Esophagus squamous epithelium (tissue), 4 donors: Measurements from ENCODE around the gene A1BG.

Experiments used
- CTCF ChIP-seq, 6 experiments: fragments of 450-650 bp in 4 of 6; fragments of 200-600 bp in 2 of 6; sonication (generic) in 2 of 6; IDR thresholded peaks; one replicate each; pipeline ENCODE4 v1.5.1; 2016 to 2019; ENCODE audit warnings: antibody characterized with exemption in 6 of 6, mild to moderate bottlenecking in 4 of 6, moderate library complexity in 4 of 6
- POLR2A ChIP-seq, 4 donors: fragments of 450-650 bp; IDR thresholded peaks; one replicate each; pipeline ENCODE4 v1.6.1; 2017; ENCODE audit warnings: antibody characterized with exemption in 4 of 4, mild to moderate bottlenecking in 4 of 4, moderate library complexity in 3 of 4

- TF ChIP-seq POLR2A (IDR thresholded peaks at IDR 0.05) (peak in 3 of 4 donors; percentile 31 to 82 (median 71)), CTCF (IDR thresholded peaks at IDR 0.05) (peak in 4 of 6 experiments; percentile 21 to 52 (median 41))
Observed at GRCh38 chr19:58305065-58305931, 48.0 kb downstream of the A1BG start, which contains the start of gene ERVK3-1.
